GM12892 (cell line): Measurements from ENCODE around the gene PBLD.
"Not testable (repeated sequence)": the region's sequence is repeated elsewhere in the genome, so short reads cannot be mapped to it uniquely, and the experiment has no call there.

Source experiments
- DNase-seq: peaks from one replicate; pipeline ENCODE4 v3.0.0; 2011; ENCODE audit not compliant: insufficient read length
- FAIRE-seq: peaks from 2 replicates; lab custom pipeline; 2011; peaks lifted over from hg19 to GRCh38; lab: Jason Lieb, UNC
- POLR2A ChIP-seq: IDR thresholded peaks from 2 replicates; pipeline ENCODE4 v1.6.1; 2011; ENCODE audit warnings: low read depth, low read length, control low read depth
- POLR2AphosphoS5 ChIP-seq: IDR thresholded peaks from 2 replicates; pipeline ENCODE4 v1.6.1; 2011; ENCODE audit warnings: low read depth, low read length, control low read depth
- TAF1 ChIP-seq: IDR thresholded peaks from 2 replicates; pipeline ENCODE4 v1.6.1; 2011; ENCODE audit warnings: low read depth, mild to moderate bottlenecking, control low read depth, low read length, borderline replicate concordance

PBLD gene

GRCh38 chr10:68296843-68297663 lies 35.7 kb downstream of the PBLD start:
- DNase-seq (no peak), FAIRE-seq (no peak)
- TF ChIP-seq POLR2A (no peak), TAF1 (no peak), POLR2AphosphoS5 (no peak)

DNA sequence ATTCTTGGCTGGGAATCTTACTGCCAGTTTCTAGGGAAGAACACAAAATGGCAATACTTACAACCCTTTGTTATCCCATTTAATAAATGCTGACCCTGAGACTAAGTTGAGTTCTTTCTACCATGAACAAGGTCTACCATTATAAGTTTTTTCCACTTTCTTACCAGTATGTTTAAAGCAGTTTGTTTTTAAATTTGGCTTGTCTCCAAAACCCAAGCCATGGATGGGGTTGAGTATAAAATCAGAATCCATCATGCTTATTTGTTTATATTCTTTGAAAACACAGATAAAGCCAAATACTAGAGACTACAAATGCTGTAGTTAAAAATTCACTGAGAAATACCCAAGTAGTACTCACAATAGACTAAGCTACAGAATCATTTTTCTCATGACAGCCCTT lies 42.0 kb downstream of the PBLD start:
- no peak for FAIRE-seq
- no peak for TF ChIP-seq POLR2A
- no peak for TF ChIP-seq TAF1
- no peak for TF ChIP-seq POLR2AphosphoS5
- DNase-seq: no peak

DNA sequence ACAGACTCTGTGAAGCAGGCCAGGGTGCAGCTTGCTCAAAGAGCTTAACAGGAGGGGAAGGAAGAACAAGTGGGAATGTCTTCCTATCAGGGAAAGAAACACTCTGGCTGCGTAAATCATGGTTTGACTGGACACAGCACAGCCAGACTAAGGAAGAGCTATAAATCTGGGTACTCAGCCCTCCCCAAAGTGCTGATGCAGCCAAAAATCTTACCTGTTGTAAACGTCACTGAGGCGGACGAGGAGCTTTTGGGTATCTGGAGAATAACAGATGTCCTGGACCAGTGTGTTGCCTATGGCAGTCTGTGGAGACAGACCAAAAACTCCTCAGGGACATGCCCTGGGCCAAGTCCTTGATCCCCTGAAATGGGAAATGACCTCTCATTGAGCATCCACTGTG lies 44.0 kb downstream of the PBLD start:
- DNase-seq (no peak), FAIRE-seq (no peak)
- no peak for TF ChIP-seq TAF1
- TF ChIP-seq POLR2A: no peak
- TF ChIP-seq POLR2AphosphoS5: no peak

DNA sequence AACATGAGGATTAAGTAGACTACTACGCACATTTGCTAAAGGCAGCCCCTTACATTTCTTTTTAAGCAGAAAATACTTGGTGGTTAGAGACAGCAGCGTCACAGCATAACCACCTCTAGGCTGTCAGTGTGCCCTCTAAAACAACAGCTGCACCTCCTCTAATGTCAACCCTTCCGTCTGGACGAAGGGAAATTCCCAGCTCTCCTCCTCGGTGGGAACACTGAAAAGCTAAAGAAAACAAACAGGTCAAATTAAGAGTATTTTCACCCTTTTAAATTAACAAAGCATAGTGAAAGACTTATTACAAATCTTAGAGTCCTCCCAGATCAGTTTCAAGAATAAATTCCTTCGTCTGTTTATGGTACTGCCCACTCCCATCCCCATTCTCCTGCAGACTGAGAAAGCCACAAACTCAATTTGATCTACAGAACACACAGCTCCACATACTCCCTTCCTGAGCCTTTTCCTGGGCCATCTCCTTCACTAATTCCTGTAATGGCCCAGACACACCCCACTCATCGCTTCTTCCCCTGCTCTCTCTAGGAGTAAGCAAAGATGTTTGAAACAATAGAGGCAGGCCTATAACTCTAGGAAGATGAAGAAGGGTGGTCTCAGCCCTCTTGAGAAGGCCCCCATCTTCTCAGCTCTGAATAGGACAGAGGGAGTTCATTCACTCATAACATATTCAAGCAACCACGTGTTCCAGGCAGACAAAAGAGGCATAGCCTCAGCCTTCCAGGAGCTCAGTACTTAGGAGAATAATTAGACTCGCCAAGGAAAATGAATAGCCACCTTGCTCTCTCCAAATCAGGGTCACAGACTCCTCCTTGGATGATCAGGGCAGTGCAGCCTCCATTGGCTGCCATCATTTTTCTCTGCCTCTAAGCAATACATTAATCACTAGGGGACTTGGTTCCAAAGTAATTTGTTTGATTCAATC lies 48.4 kb downstream of the PBLD start:
- FAIRE-seq: no peak
- TF ChIP-seq TAF1 (no peak), POLR2AphosphoS5 (no peak), POLR2A (no peak)
- DNase-seq: no peak

DNA sequence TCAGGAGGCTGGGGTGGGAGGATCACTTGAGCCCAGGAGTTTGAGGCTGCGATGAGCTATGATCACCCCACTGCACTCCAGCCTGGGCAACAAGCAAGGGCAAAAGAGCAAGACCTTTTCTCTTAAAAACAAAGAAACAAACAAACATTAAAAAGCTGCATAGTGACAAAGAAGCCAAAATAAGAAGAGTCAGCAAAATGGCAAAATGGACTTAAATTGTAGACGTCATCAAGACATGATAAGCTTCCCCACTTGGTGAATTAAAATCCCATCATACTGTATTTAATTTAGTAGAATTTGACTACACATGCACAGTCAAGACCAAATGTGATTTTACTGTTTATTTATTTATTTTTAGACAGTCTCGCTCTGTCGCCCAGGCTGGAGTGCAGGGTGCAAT lies 52.0 kb downstream of the PBLD start:
- DNase-seq: no peak
- TF ChIP-seq TAF1: no peak
- no peak for TF ChIP-seq POLR2A
- no peak for TF ChIP-seq POLR2AphosphoS5
- FAIRE-seq: no peak

- FAIRE-seq: not testable (repeated sequence)
Observed at GRCh38 chr10:68278906-68279753, 53.6 kb downstream of the PBLD start.

DNA sequence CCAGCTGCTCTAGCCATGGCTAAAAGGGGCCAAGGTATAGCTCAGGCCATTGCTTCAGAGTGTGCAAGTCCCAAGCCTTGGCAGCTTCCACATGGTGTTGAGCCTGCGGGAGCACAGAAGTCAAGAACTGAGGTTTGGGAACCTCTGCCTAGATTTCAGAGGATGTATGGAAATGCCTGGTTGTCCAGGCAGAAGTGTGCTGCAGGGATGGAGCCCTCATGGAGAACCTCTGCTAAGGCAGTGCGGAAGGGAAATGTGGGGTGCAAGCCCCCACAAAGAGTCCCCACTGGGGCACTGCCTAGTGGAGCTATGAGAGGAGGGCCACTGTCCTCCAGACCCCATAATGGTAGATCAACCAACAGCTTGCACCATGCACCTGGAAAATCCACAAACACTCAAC lies 54.9 kb downstream of the PBLD start:
- not testable (repeated sequence) for FAIRE-seq, DNase-seq

More at GRCh38 chr10:68278906-68279753, 53.6 kb downstream of the PBLD start:
- DNase-seq: not testable (repeated sequence)

GRCh38 chr10:68276224-68276623 lies 56.5 kb downstream of the PBLD start:
- no peak for DNase-seq
- no peak for TF ChIP-seq TAF1
- TF ChIP-seq POLR2A: no peak
- no peak for TF ChIP-seq POLR2AphosphoS5
- FAIRE-seq: no peak

- FAIRE-seq: no peak
- no peak for DNase-seq
- TF ChIP-seq POLR2AphosphoS5 (no peak), POLR2A (no peak), TAF1 (no peak)
Observed at GRCh38 chr10:68275600-68276126, 57.1 kb downstream of the PBLD start.

GRCh38 chr10:68272833-68273232 lies 59.9 kb downstream of the PBLD start:
- FAIRE-seq (no peak), DNase-seq (no peak)
- TF ChIP-seq POLR2AphosphoS5 (no peak), POLR2A (no peak), TAF1 (no peak)

GRCh38 chr10:68271196-68271882 lies 61.4 kb downstream of the PBLD start:
- no peak for FAIRE-seq

More at GRCh38 chr10:68271196-68271882, 61.4 kb downstream of the PBLD start:
- no peak for DNase-seq
- TF ChIP-seq POLR2A: no peak
- TF ChIP-seq TAF1: no peak
- no peak for TF ChIP-seq POLR2AphosphoS5
